ENCODE measurements around the gene LSM11. TPM values are rescaled to one million over a fixed set of nuclear protein-coding genes. Genes with fewer than 3 reads are reported as not detected.

LSM11 gene
- total RNA-seq, 2 donors from 2014 or later = 3.7 to 4.5 TPM

- Mint-ChIP-seq H3K27ac (no peak overlapping the region), H3K4me1 (peaks cover 6% of the 10 kb centered on the region), H3K27me3 (ENCODE audit: insufficient read depth) (peaks cover 11% of the 10 kb centered on the region), H3K4me3 (no peak overlapping the region), H3K9me3 (no peaks in the 10 kb centered on the region), H3K36me3 (ENCODE audit: low read depth) (no peaks in the 10 kb centered on the region)
- Histone ChIP-seq H3K9me3 (ENCODE audit: control insufficient read depth, low read length) (no peaks in the 10 kb centered on the region), H3K36me3 (ENCODE audit: control insufficient read depth, insufficient read depth, low read length) (no peaks in the 10 kb centered on the region), H3K27me3 (ENCODE audit: control insufficient read depth, insufficient read depth, low read length, poor library complexity, severe bottlenecking) (no peaks in the 10 kb centered on the region), H3K4me3 (ENCODE audit: low read length) (no peak overlapping the region), H3K9ac (ENCODE audit: extremely low read depth, low read length, poor library complexity, severe bottlenecking) (no peak overlapping the region), H3K4me1 (ENCODE audit: control insufficient read depth, insufficient read depth, low read length) (peaks cover 5% of the 10 kb centered on the region), H3K27ac (ENCODE audit: low read depth, low read length) (no peak overlapping the region)
- TF ChIP-seq, protein P1, sequence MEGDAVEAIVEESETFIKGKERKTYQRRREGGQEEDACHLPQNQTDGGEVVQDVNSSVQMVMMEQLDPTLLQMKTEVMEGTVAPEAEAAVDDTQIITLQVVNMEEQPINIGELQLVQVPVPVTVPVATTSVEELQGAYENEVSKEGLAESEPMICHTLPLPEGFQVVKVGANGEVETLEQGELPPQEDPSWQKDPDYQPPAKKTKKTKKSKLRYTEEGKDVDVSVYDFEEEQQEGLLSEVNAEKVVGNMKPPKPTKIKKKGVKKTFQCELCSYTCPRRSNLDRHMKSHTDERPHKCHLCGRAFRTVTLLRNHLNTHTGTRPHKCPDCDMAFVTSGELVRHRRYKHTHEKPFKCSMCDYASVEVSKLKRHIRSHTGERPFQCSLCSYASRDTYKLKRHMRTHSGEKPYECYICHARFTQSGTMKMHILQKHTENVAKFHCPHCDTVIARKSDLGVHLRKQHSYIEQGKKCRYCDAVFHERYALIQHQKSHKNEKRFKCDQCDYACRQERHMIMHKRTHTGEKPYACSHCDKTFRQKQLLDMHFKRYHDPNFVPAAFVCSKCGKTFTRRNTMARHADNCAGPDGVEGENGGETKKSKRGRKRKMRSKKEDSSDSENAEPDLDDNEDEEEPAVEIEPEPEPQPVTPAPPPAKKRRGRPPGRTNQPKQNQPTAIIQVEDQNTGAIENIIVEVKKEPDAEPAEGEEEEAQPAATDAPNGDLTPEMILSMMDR (conservative IDR thresholded peaks at IDR 0.05) = no peak
- 92 to 100% methylated on average over 1 of the region's 3 CpGs for WGBS, 2 experiments (ENCODE audit: insufficient coverage in 1 of 2, insufficient read length in 1 of 2)
- no peak for DNase-seq
These were observed 33.1 kb upstream of the LSM11 start for GRCh38 chr5:157710431-157710830.

DNA sequence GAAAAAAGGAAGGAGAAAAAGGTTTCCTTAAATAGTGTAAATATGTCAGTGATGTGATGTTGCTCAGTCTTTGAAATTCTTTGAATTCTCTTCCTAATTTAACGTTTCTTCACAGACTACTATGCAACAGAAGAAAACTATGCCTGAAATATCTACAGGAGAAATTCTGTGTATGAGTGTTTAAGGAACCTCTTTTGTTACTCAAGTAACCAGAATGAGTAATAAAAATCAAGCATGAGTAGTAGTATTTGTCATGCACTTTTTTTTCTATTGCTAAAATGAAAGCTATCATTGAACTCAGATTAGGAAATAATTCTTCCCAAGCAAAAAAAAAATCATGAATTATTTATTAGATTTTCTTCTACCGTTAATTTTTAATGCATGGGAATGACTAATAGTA lies 32.6 kb upstream of the LSM11 start:
- Mint-ChIP-seq H3K36me3 (ENCODE audit: low read depth) (no peaks in the 10 kb centered on the region), H3K27me3 (ENCODE audit: insufficient read depth) (peaks cover 9% of the 10 kb centered on the region), H3K27ac (no peak overlapping the region), H3K9me3 (no peaks in the 10 kb centered on the region), H3K4me3 (no peak overlapping the region), H3K4me1 (peaks cover 3% of the 10 kb centered on the region)
- Histone ChIP-seq H3K4me1 (ENCODE audit: control insufficient read depth, insufficient read depth, low read length) (peaks cover 5% of the 10 kb centered on the region), H3K9ac (ENCODE audit: extremely low read depth, low read length, poor library complexity, severe bottlenecking) (no peak overlapping the region), H3K27me3 (ENCODE audit: control insufficient read depth, insufficient read depth, low read length, poor library complexity, severe bottlenecking) (no peaks in the 10 kb centered on the region), H3K9me3 (ENCODE audit: control insufficient read depth, low read length) (no peaks in the 10 kb centered on the region), H3K4me3 (ENCODE audit: low read length) (no peak overlapping the region), H3K36me3 (ENCODE audit: control insufficient read depth, insufficient read depth, low read length) (no peaks in the 10 kb centered on the region), H3K27ac (ENCODE audit: low read depth, low read length) (no peak overlapping the region)
- 100% methylated on average over 2 of the region's 2 CpGs; no CpG with 5 or more reads in 1 of the 2 experiments for WGBS, 2 experiments (ENCODE audit: insufficient coverage in 1 of 2, insufficient read length in 1 of 2)
- DNase-seq = no peak
- TF ChIP-seq, protein P1 (conservative IDR thresholded peaks at IDR 0.05) = no peak

DNA sequence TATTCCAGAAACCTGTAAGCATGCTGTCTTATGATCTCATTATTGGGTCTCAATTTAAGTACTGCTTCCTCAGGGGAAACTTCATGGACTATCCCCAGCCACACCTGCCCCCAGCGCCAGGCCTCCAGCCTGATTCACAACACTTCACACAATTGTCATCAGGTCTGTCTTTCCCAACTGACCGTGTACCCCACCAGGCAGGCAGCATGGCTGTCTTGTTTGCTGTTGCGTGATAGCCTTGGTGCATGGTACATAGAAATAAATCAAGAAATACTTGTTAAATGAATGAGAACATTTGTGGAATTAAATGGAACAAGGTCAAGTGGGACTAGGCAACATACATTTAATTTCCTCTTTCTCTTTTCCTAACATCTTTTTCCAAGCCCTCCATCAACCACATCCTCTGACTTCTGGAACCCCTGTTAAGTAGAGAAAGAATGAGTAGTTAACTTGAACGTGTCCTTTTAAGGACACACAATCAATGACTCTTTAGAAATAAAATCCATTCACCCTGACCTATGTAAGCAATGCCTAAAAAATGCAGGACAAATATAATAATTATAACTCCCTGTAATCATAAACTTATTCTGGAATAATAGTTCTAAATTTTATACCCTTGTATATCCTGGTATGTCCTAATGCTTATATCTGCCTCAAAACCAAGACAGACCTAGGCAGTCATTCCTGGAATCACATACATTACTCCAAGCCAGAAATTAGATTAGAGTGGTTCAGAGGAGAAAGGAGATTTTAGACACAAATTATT lies 29.5 kb upstream of the LSM11 start:
- Mint-ChIP-seq H3K9me3 (no peaks in the 10 kb centered on the region), H3K27me3 (ENCODE audit: insufficient read depth) (peaks cover 7% of the 10 kb centered on the region), H3K36me3 (ENCODE audit: low read depth) (no peaks in the 10 kb centered on the region), H3K4me3 (no peak overlapping the region), H3K4me1 (no peaks in the 10 kb centered on the region), H3K27ac (no peak overlapping the region)
- no peaks in the 10 kb centered on the region for H3K27me3 ChIP-seq (ENCODE audit: control insufficient read depth, insufficient read depth, low read length, poor library complexity, severe bottlenecking)
- no peaks in the 10 kb centered on the region for H3K36me3 ChIP-seq (ENCODE audit: control insufficient read depth, insufficient read depth, low read length)
- no peaks in the 10 kb centered on the region for H3K9me3 ChIP-seq (ENCODE audit: control insufficient read depth, low read length)
- H3K9ac ChIP-seq (ENCODE audit: extremely low read depth, low read length, poor library complexity, severe bottlenecking) = no peak overlapping the region
- no peak for DNase-seq
- no peak overlapping the region for H3K27ac ChIP-seq (ENCODE audit: low read depth, low read length)
- TF ChIP-seq, protein P1 (conservative IDR thresholded peaks at IDR 0.05) = no peak
- H3K4me3 ChIP-seq (ENCODE audit: low read length) = no peak overlapping the region
- H3K4me1 ChIP-seq (ENCODE audit: control insufficient read depth, insufficient read depth, low read length) = peaks cover 5% of the 10 kb centered on the region
- WGBS, 2 experiments (ENCODE audit: insufficient coverage in 1 of 2, insufficient read length in 1 of 2) = 91 to 100% methylated on average over 1 to 4 of the region's 4 CpGs

All from endodermal cell (in vitro differentiated cells).